ENCODE results near the gene QPCT.

GRCh38 chr2:37418956-37419355, 74.5 kb downstream of the QPCT start:
- TF ChIP-seq, protein P1, sequence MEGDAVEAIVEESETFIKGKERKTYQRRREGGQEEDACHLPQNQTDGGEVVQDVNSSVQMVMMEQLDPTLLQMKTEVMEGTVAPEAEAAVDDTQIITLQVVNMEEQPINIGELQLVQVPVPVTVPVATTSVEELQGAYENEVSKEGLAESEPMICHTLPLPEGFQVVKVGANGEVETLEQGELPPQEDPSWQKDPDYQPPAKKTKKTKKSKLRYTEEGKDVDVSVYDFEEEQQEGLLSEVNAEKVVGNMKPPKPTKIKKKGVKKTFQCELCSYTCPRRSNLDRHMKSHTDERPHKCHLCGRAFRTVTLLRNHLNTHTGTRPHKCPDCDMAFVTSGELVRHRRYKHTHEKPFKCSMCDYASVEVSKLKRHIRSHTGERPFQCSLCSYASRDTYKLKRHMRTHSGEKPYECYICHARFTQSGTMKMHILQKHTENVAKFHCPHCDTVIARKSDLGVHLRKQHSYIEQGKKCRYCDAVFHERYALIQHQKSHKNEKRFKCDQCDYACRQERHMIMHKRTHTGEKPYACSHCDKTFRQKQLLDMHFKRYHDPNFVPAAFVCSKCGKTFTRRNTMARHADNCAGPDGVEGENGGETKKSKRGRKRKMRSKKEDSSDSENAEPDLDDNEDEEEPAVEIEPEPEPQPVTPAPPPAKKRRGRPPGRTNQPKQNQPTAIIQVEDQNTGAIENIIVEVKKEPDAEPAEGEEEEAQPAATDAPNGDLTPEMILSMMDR (conservative IDR thresholded peaks at IDR 0.05; ENCODE audit: low read depth, low read length) = no peak
- TF ChIP-seq POLR2A (IDR thresholded peaks at IDR 0.05; ENCODE audit: low read depth, low read length) (no peak), CHD1 (IDR thresholded peaks at IDR 0.05; ENCODE audit: low read depth, low read length) (no peak), RCOR1 (IDR thresholded peaks at IDR 0.05; ENCODE audit: insufficient replicate concordance, low read length) (no peak)
- TF ChIP-seq, protein P2, sequence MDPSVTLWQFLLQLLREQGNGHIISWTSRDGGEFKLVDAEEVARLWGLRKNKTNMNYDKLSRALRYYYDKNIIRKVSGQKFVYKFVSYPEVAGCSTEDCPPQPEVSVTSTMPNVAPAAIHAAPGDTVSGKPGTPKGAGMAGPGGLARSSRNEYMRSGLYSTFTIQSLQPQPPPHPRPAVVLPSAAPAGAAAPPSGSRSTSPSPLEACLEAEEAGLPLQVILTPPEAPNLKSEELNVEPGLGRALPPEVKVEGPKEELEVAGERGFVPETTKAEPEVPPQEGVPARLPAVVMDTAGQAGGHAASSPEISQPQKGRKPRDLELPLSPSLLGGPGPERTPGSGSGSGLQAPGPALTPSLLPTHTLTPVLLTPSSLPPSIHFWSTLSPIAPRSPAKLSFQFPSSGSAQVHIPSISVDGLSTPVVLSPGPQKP (IDR thresholded peaks at IDR 0.05; ENCODE audit: borderline replicate concordance, low read depth, low read length) = no peak

All from IMR-90 (cell line).